NK-92 treated with Interleukin-12 subunit alpha and Interleukin-12 subunit beta, amount 100 ng/mL, for 24 hours (cell line): ENCODE measurements around the gene ZNF169.
"Not testable (repeated sequence)": the region's sequence is repeated elsewhere in the genome, so short reads cannot be mapped to it uniquely, and the experiment has no call there.

Experiments used
- DNase-seq: peaks from one replicate; lab custom pipeline; 2025; lab: John Stamatoyannopoulos, UW

The ZNF169 gene

GRCh38 chr9:94348754-94349153, 89.7 kb downstream of the ZNF169 start:
- not testable (repeated sequence) for DNase-seq
